Pancreas (tissue), 10 donors: ENCODE data around the gene FOXB1. TPM values are rescaled to one million over a fixed set of nuclear protein-coding genes. Genes with fewer than 3 reads are reported as not detected.

Experiments
- ATAC-seq, 4 donors: fragments of 200-7000 bp; cut with Tn5 transposase; one replicate each; pipeline versions ENCODE4 v1.8.0 to v1.9.1; 2020; ENCODE audit warnings: mild to moderate bottlenecking in 4 of 4, moderate library complexity in 4 of 4
- DNase-seq, 6 donors: peaks; one replicate each; pipeline ENCODE4 v3.0.0-alpha.2; 2020
- FAIRE-seq: peaks from 2 replicates; lab custom pipeline; 2012; peaks lifted over from hg19 to GRCh38; lab: Jason Lieb, UNC
- H3K27ac ChIP-seq, 4 donors: fragments of 200-600 bp; sonication (generic); 1 replicate in 3 of 4; 2 replicates in 1 of 4; pipeline versions ENCODE4 v1.5.0 to v1.8.0; 2020
- H3K27me3 ChIP-seq, 4 donors: fragments of 200-600 bp; one replicate each; pipeline ENCODE4 v1.8.0; 2021
- H3K36me3 ChIP-seq, 3 donors: fragments of 200-600 bp; sonication (generic) in 1 of 3; one replicate each; pipeline versions ENCODE4 v1.5.0 to v1.8.0; 2020 to 2021
- H3K4me1 ChIP-seq, 3 donors: fragments of 200-600 bp; one replicate each; pipeline ENCODE4 v1.8.0; 2021
- H3K4me3 ChIP-seq, 4 donors: fragments of 200-600 bp; sonication (generic) in 2 of 4; one replicate each; pipeline versions ENCODE4 v1.5.0 to v1.8.0; 2020 to 2021
- H3K9me3 ChIP-seq, 4 donors: fragments of 200-600 bp; one replicate each; pipeline ENCODE4 v1.8.0; 2021
- CTCF ChIP-seq, 4 donors: fragments of 200-600 bp; sonication (generic) in 3 of 4; IDR thresholded peaks; one replicate each; pipeline versions ENCODE4 v1.5.0 to v1.8.0; 2021; ENCODE audit warnings: antibody characterized with exemption in 4 of 4
- WGBS, 2 donors: extraction: QIAGEN DNeasy Blood & Tissue Kit; methylation state at CpG; one replicate each; pipeline ENCODE4 v1.1.7; 2013; 5-methylcytosine and 5-hydroxymethylcytosine counted together
- intact Hi-C, 3 donors: fragments of 100-400 bp; cut with DNase I; formaldehyde crosslinking; loops; one replicate each; pipeline versions ENCODE4 v1.11.1 to v1.14.2; 2022
- polyA plus RNA-seq, 2 donors: library from polyadenylated mRNA; stranded (reverse); fragments of 200-250 nt; gene quantifications; one replicate each; pipeline ENCODE4 v1.2.3, GENCODE V29; 2013
- total RNA-seq, 6 donors: library from RNA; stranded (reverse); fragmentation: NEBNext Ultra II Directional in 4 of 6; extraction: Animal tissue kit (Norgen Biotek cat#: 25700) in 4 of 6; gene quantifications; one replicate each; pipeline versions ENCODE4 v1.2.1 to v1.2.4, GENCODE V29; 2021 to 2023
- donor health status: healthy with polysubstance abuse.
- donor health status: DM: no; HTN: no; CAD: no; lungs with moderate emphysema.
- donor health status: DM: no; HTN: no; CAD: no.
- donor health status: control.
- donor health status: control.
- donor health status: Bipolar disorder and iron deficiency.
- donor health status: DM: yes; HTN: yes; CAD: no.
- donor health status: DM: no; HTN: no; CAD: no.
- donor health status: DM: no; HTN: no; CAD: no.
- donor health status: DM: yes; HTN: yes; CAD: no.

Gene FOXB1
- total RNA-seq (not detected), polyA plus RNA-seq (not detected)

GRCh38 chr15:60004009-60004845, at the start of gene FOXB1:
Gene FOXB1, plus strand, starts transcription at chr15:60004311. Its CDS starts 653 bp downstream, at chr15:60004964.
- ATAC-seq (peak in 2 of 4 donors; percentile 24 to 35), FAIRE-seq (no peak), DNase-seq (peak in 1 of 6 donors; percentile 40)
- Histone ChIP-seq H3K27ac (no peak within 1 kb of the TSS), H3K4me3 (peak within 1 kb of the TSS in 1 of 4 donors; percentile 56), H3K4me1 (peaks cover 0 to 17% (median 11%) of the 10 kb centered on the region in 3 donors), H3K36me3 (no peaks in the 10 kb centered on the region), H3K9me3 (no peaks in the 10 kb centered on the region), H3K27me3 (peaks cover 16 to 94% (median 42%) of the 10 kb centered on the region in 4 donors)
- TF ChIP-seq CTCF (IDR thresholded peaks at IDR 0.05): no peak
- intact Hi-C loops: no loop called here
- 4 to 5% methylated on average over 78 to 84 of the region's 84 CpGs for WGBS, 2 donors

GRCh38 chr15:59958288-59958687, 45.8 kb upstream of the FOXB1 start:
- H3K9me3 ChIP-seq: no peaks in the 10 kb centered on the region
- intact Hi-C loops: no loop called here
- no peaks in the 10 kb centered on the region for H3K36me3 ChIP-seq
- DNase-seq (no peak), FAIRE-seq (no peak), ATAC-seq (no peak)
- peaks cover 0 to 6% (median 2%) of the 10 kb centered on the region in 3 donors for H3K4me1 ChIP-seq
- no peak for TF ChIP-seq CTCF (IDR thresholded peaks at IDR 0.05)
- H3K4me3 ChIP-seq: no peak overlapping the region
- H3K27me3 ChIP-seq: no peaks in the 10 kb centered on the region
- H3K27ac ChIP-seq: no peak overlapping the region

- TF ChIP-seq CTCF (IDR thresholded peaks at IDR 0.05): no peak
- Histone ChIP-seq H3K9me3 (no peaks in the 10 kb centered on the region), H3K4me3 (no peak overlapping the region), H3K36me3 (no peaks in the 10 kb centered on the region), H3K27me3 (no peaks in the 10 kb centered on the region), H3K27ac (no peak overlapping the region), H3K4me1 (no peaks in the 10 kb centered on the region)
- ATAC-seq: no peak
- intact Hi-C loops: no loop called here
- FAIRE-seq: no peak
- DNase-seq: no peak
Measured at GRCh38 chr15:59960318-59960717, 43.8 kb upstream of the FOXB1 start.

GRCh38 chr15:59963322-59963721, 40.8 kb upstream of the FOXB1 start:
- Histone ChIP-seq H3K4me1 (no peaks in the 10 kb centered on the region), H3K27me3 (no peaks in the 10 kb centered on the region), H3K9me3 (no peaks in the 10 kb centered on the region), H3K4me3 (no peak overlapping the region), H3K36me3 (no peaks in the 10 kb centered on the region), H3K27ac (no peak overlapping the region)
- no peak for FAIRE-seq
- TF ChIP-seq CTCF (IDR thresholded peaks at IDR 0.05): no peak
- ATAC-seq: no peak
- intact Hi-C loops: no loop called here
- no peak for DNase-seq
- WGBS, 2 donors: 86 to 94% methylated on average over 1 of the region's 1 CpG

- H3K27ac ChIP-seq: no peak overlapping the region
- intact Hi-C loops: no loop called here
- FAIRE-seq (no peak), DNase-seq (no peak), ATAC-seq (no peak)
- H3K4me1 ChIP-seq: no peaks in the 10 kb centered on the region
- H3K9me3 ChIP-seq: no peaks in the 10 kb centered on the region
- no peak overlapping the region for H3K4me3 ChIP-seq
- TF ChIP-seq CTCF (IDR thresholded peaks at IDR 0.05): no peak
- no peaks in the 10 kb centered on the region for H3K36me3 ChIP-seq
- H3K27me3 ChIP-seq: no peaks in the 10 kb centered on the region
Measured at GRCh38 chr15:59963925-59964324, 40.2 kb upstream of the FOXB1 start.
